ENCODE measurements around the gene CHRNA5. TPM values are rescaled to one million over a fixed set of nuclear protein-coding genes. Genes with fewer than 3 reads are reported as not detected.

The CHRNA5 gene
- total RNA-seq, 1 donor from 2014 or later, result 23.0 TPM

DNA sequence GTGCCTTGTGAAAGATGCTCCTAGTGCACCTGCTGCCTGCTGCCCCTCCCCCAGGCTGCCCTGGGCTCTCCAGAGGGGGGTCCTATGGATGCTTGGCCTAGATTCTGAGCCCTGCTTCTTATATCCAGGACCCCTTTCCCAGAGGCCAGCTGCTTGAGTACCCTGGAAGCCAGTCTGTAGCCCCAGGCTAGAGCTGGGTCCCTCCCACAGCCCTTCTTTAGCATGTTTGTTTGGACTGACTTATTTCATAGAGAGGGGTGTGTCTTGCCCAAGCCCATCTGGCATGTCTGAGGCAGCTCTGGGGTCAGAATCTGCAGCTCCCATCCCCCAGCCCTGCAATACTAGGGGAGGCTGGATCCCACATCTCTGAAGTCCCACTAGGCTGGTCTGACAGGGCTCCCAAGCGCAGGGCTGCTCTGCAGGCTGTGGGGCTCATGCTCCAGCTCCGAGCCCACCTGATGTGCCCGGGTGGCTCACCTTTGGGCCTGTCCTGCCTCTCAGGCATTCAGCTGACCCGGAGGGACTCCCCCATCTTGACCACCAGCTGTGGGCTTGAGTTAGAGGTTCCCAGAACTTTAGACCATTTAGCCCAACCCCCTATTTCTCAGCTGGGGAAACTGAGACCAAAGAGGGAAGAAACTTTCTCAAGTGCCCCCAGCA, 72.6 kb downstream of the CHRNA5 start:
- peaks cover 10% of the 10 kb centered on the region for H3K4me1 Mint-ChIP-seq
- H3K27me3 Mint-ChIP-seq (ENCODE audit: low read depth), result peaks cover 47% of the 10 kb centered on the region
- no peaks in the 10 kb centered on the region for H3K36me3 Mint-ChIP-seq (ENCODE audit: low read depth)
- H3K9me3 Mint-ChIP-seq, result peaks cover 2% of the 10 kb centered on the region
- TF ChIP-seq, protein P1, sequence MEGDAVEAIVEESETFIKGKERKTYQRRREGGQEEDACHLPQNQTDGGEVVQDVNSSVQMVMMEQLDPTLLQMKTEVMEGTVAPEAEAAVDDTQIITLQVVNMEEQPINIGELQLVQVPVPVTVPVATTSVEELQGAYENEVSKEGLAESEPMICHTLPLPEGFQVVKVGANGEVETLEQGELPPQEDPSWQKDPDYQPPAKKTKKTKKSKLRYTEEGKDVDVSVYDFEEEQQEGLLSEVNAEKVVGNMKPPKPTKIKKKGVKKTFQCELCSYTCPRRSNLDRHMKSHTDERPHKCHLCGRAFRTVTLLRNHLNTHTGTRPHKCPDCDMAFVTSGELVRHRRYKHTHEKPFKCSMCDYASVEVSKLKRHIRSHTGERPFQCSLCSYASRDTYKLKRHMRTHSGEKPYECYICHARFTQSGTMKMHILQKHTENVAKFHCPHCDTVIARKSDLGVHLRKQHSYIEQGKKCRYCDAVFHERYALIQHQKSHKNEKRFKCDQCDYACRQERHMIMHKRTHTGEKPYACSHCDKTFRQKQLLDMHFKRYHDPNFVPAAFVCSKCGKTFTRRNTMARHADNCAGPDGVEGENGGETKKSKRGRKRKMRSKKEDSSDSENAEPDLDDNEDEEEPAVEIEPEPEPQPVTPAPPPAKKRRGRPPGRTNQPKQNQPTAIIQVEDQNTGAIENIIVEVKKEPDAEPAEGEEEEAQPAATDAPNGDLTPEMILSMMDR (conservative IDR thresholded peaks at IDR 0.05), result no peak
- peak overlapping the region; percentile 23 for H3K4me3 Mint-ChIP-seq
- DNase-seq (ENCODE audit: low read depth, low spot score), result no peak
- H3K27ac Mint-ChIP-seq (ENCODE audit: unreplicated experiment), result no peak overlapping the region

DNA sequence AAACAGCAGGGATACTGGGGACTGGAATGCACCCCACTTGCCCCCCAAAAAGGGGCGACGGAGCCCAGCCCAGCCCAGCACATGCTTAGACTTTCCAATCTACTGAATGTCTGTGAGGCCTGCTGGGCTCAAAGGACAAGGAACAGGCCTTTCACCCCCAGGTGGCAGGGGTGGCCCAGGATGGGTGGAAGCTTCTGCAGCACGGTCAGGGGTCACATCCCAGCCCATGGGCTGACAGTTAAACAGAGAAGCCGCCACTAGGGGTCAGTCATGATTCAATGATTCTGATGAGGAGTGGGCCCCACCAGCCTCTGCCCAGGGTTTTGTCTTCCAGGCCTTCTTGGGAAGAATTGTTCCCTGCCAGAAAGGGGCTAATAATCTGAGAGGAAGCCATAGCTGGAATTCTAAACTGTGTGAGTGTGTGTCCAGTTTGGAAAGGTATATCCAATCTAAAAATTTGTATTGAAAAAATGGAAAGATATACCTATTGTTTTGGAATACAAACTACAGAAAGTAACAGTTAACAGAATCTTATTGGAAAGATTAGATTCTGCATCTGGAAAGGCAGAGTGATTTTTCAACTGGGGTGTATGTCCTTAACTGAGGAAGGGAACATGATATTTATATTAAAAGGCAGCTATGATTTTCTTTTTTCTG, 73.5 kb downstream of the CHRNA5 start:
- Mint-ChIP-seq H3K27me3 (ENCODE audit: low read depth) (peaks cover 44% of the 10 kb centered on the region), H3K4me3 (peak overlapping the region; percentile 83), H3K9me3 (no peaks in the 10 kb centered on the region)

DNA sequence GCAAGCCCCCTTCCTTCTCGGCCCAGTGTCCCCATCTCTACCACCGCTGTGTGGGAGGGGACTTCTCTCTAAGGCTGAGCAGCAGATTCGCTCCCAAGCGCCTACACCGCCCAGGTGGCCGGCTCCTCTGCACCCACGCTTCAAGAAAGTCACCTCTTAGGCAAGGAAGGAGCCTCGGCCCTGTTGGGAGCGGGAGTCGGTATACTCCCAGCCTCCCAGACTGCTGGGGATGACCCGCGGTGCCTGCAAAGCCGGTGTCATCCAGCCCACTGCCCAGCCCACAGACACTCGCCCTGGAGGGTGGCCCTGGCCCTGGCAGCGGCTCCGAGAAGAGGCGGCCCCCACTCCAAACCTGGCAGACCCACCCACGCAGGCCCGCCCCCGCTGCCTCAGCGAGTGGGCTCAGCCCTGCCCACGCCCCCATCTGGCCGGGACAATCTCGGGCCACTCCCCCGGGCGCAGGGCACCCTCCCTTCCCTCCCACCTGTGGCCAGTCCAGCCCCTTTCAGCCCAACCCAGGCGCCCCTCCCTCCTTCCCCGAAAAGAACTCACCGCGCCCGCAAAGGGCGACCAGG, 75.3 kb downstream of the CHRNA5 start:
- DNase-seq (ENCODE audit: low read depth, low spot score), result no peak
- peaks cover 10% of the 10 kb centered on the region for H3K4me1 Mint-ChIP-seq
- H3K36me3 Mint-ChIP-seq (ENCODE audit: low read depth), result no peaks in the 10 kb centered on the region
- TF ChIP-seq, protein P1 (conservative IDR thresholded peaks at IDR 0.05), result no peak
- H3K27ac Mint-ChIP-seq (ENCODE audit: unreplicated experiment), result no peak overlapping the region
- peaks cover 37% of the 10 kb centered on the region for H3K27me3 Mint-ChIP-seq (ENCODE audit: low read depth)
- no peaks in the 10 kb centered on the region for H3K9me3 Mint-ChIP-seq
- peak overlapping the region; percentile 75 for H3K4me3 Mint-ChIP-seq

More for the DNA sequence above, 73.5 kb downstream of the CHRNA5 start:
- Mint-ChIP-seq H3K36me3 (ENCODE audit: low read depth) (no peaks in the 10 kb centered on the region), H3K4me1 (peaks cover 10% of the 10 kb centered on the region), H3K27ac (ENCODE audit: unreplicated experiment) (no peak overlapping the region)
- TF ChIP-seq, protein P1 (conservative IDR thresholded peaks at IDR 0.05), result peak; percentile 76
- peak; percentile 90 for DNase-seq (ENCODE audit: low read depth, low spot score)

DNA sequence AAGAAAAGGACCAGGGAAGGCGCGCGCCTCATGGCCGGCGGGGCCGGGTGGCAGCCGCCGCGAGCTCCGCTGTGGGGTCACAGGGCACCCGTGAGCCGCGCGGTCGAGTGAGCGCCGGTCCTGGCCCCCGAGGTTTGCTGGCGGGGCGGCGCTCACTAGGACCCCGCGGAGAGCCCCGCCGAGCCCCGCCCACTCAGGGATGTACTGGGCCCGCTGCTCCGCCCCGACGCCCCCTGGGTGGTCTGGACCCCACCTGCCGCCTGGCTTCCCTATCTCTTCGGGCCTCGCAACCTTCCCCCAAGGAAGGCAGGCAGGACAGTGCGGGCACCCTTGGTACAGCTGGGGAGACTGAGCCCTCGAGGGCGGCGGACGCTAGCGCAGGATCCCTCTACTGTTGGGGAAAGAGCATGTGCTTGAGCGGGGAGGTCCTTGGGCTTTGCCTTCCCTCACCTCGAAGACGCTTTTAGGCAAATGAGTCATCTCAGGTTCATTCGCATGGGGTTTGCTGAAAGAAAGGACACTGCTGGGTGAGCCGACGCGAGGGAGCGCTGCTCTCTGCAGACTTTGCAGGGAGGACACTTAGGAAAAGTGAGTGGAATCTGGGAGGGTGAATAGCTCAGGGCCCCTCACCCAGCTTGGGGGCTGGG, 75.9 kb downstream of the CHRNA5 start, which contains the start of gene CHRNB4:
CHRNB4 (minus strand) TSS at position 109 of the 647 bp plus-strand sequence; CDS start at position 32, 77 bp downstream.
- no peak within 1 kb of the TSS for H3K27ac Mint-ChIP-seq (ENCODE audit: unreplicated experiment)
- TF ChIP-seq, protein P1 (conservative IDR thresholded peaks at IDR 0.05), result no peak

DNA sequence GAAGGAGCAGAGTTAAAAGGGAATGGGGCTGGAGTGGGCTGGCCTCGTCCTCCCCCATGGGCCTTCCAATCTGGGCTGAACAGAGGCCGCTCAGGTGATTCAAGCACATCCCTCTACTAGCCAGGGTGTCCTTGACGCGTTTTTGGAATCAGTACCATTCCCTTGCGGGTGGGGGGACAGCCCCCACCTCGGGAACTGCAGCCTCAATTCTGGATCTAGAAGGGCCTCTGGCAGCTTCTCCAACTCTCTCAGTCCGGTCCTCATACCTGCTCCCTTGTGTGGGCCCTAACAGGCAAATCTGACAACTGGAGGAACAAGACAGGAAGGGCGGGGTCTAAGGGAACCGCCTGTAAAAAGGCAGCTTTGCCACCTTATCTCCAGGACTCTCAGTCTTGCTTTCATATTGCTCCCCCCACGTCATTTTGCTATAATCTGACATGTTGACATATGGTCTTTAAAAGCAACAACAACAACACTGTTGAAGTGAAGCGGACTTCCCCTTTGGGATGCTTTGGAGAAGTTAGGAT, 76.5 kb downstream of the CHRNA5 start:
- H3K27me3 Mint-ChIP-seq (ENCODE audit: low read depth), result peaks cover 31% of the 10 kb centered on the region
- peaks cover 10% of the 10 kb centered on the region for H3K4me1 Mint-ChIP-seq
- H3K36me3 Mint-ChIP-seq (ENCODE audit: low read depth), result no peaks in the 10 kb centered on the region
- H3K27ac Mint-ChIP-seq (ENCODE audit: unreplicated experiment), result no peak overlapping the region
- no peaks in the 10 kb centered on the region for H3K9me3 Mint-ChIP-seq
- no peak for DNase-seq (ENCODE audit: low read depth, low spot score)
- H3K4me3 Mint-ChIP-seq, result peak overlapping the region; percentile 81
- TF ChIP-seq, protein P1 (conservative IDR thresholded peaks at IDR 0.05), result no peak

More for the DNA sequence above, 75.9 kb downstream of the CHRNA5 start, which contains the start of gene CHRNB4:
- H3K4me1 Mint-ChIP-seq, result peaks cover 10% of the 10 kb centered on the region
- H3K27me3 Mint-ChIP-seq (ENCODE audit: low read depth), result peaks cover 36% of the 10 kb centered on the region
- DNase-seq (ENCODE audit: low read depth, low spot score), result peak; percentile 55
- H3K4me3 Mint-ChIP-seq, result peak within 1 kb of the TSS; percentile 81
- no peaks in the 10 kb centered on the region for H3K9me3 Mint-ChIP-seq
- no peaks in the 10 kb centered on the region for H3K36me3 Mint-ChIP-seq (ENCODE audit: low read depth)

Data from neural crest cell (in vitro differentiated cells).